Gastrocnemius medialis (tissue), 4 donors: ENCODE measurements around the gene KIRREL2. TPM values are rescaled to one million over a fixed set of nuclear protein-coding genes. Genes with fewer than 3 reads are reported as not detected.
"Not testable (repeated sequence)": the region's sequence is repeated elsewhere in the genome, so short reads cannot be mapped to it uniquely, and the experiment has no call there.

ENCODE experiments used
- ATAC-seq, 2 donors: fragments of 150-250 bp; one replicate each; pipeline ENCODE4 v1.9.1; 2016
- DNase-seq, 2 donors: peaks; one replicate each; pipeline ENCODE4 v3.0.0-alpha.2; 2019
- H3K27ac ChIP-seq, 4 donors: fragments of 200-600 bp; sonication (generic); 1 replicate in 1 of 4; 2 replicates in 3 of 4; pipeline ENCODE4 v1.5.1; 2016 to 2018; ENCODE audit warnings: mild to moderate bottlenecking in 2 of 4, moderate library complexity in 1 of 4
- H3K27me3 ChIP-seq, 3 donors: fragments of 200-600 bp; sonication (generic) in 2 of 3; 1 replicate in 1 of 3; 2 replicates in 2 of 3; pipeline versions ENCODE4 v1.5.1 to v1.6.0; 2016 to 2019; ENCODE audit warnings: mild to moderate bottlenecking in 1 of 3, moderate library complexity in 1 of 3
- H3K36me3 ChIP-seq, 2 donors: fragments of 200-600 bp; sonication (generic) in 1 of 2; one replicate each; pipeline ENCODE4 v1.5.1; 2017 to 2018
- H3K4me1 ChIP-seq, 2 donors: fragments of 200-600 bp; sonication (generic) in 1 of 2; one replicate each; pipeline ENCODE4 v1.5.1; 2016 to 2017; ENCODE audit warnings: mild to moderate bottlenecking in 2 of 2
- H3K4me3 ChIP-seq, 4 donors: fragments of 200-600 bp; sonication (generic) in 3 of 4; 1 replicate in 1 of 4; 2 replicates in 3 of 4; pipeline ENCODE4 v1.5.1; 2016 to 2019; ENCODE audit warnings: mild to moderate bottlenecking in 2 of 4
- H3K9me3 ChIP-seq, 3 donors: fragments of 200-600 bp; sonication (generic) in 2 of 3; 1 replicate in 1 of 3; 2 replicates in 2 of 3; pipeline ENCODE4 v1.5.1; 2016 to 2019
- CTCF ChIP-seq, 5 experiments: fragments of 450-650 bp in 3 of 5; fragments of 200-600 bp in 2 of 5; sonication (generic) in 2 of 5; IDR thresholded peaks in 4 of 5; conservative IDR thresholded peaks in 1 of 5; 1 replicate in 4 of 5; 2 replicates in 1 of 5; pipeline ENCODE4 v1.5.1; 2016 to 2019; ENCODE audit warnings: antibody characterized with exemption in 5 of 5, mild to moderate bottlenecking in 3 of 5, moderate library complexity in 3 of 5
- POLR2A ChIP-seq, 2 donors: fragments of 450-650 bp; IDR thresholded peaks; one replicate each; pipeline ENCODE4 v1.6.1; 2017; ENCODE audit warnings: antibody characterized with exemption in 2 of 2, mild to moderate bottlenecking in 2 of 2, moderate library complexity in 2 of 2
- in situ Hi-C, 4 donors: fragments of 200-750 bp; cut with MboI; loops; one replicate each; pipeline versions ENCODE4 v1.15.0 to v1.8.0; 2017; ENCODE audit warnings: low sequenced_read_pairs in 4 of 4
- intact Hi-C: fragments of 100-400 bp; cut with DNase I; formaldehyde crosslinking; loops from one replicate; pipeline ENCODE4 v1.15.1; 2023; ENCODE audit warnings: low total_unique reads
- total RNA-seq, 4 donors: library from RNA; depleted of rRNA; stranded (reverse); fragments of >200 nt; gene quantifications; one replicate each; pipeline versions ENCODE4 v1.1.0 to v1.2.3, GENCODE V29; 2016

KIRREL2 gene
- total RNA-seq, 4 donors from 2014 or later: not detected

GRCh38 chr19:35909684-35910035 lies 52.9 kb downstream of the KIRREL2 start:
- no peaks in the 10 kb centered on the region for H3K4me1 ChIP-seq
- peaks cover 0 to 2% (median 0%) of the 10 kb centered on the region in 3 donors for H3K27me3 ChIP-seq
- in situ Hi-C loops (no loop called here), intact Hi-C loops (no loop called here)
- no peaks in the 10 kb centered on the region for H3K36me3 ChIP-seq
- no peak overlapping the region for H3K27ac ChIP-seq
- DNase-seq (no peak), ATAC-seq (no peak)
- no peaks in the 10 kb centered on the region for H3K9me3 ChIP-seq
- H3K4me3 ChIP-seq: no peak overlapping the region
- TF ChIP-seq CTCF (IDR thresholded peaks at IDR 0.05 in 4 of 5, conservative IDR thresholded peaks at IDR 0.05 in 1 of 5) (no peak), POLR2A (IDR thresholded peaks at IDR 0.05) (no peak)

GRCh38 chr19:35910355-35910754 lies 53.6 kb downstream of the KIRREL2 start:
- H3K4me3 ChIP-seq, H3K36me3 ChIP-seq, H3K4me1 ChIP-seq, H3K27ac ChIP-seq, ATAC-seq, DNase-seq, intact Hi-C loops, in situ Hi-C loops, H3K27me3 ChIP-seq, H3K9me3 ChIP-seq: not testable (repeated sequence)

GRCh38 chr19:35911173-35911572 lies 54.5 kb downstream of the KIRREL2 start:
- ATAC-seq (no peak), DNase-seq (no peak)
- H3K36me3 ChIP-seq: no peaks in the 10 kb centered on the region
- no peak for TF ChIP-seq POLR2A (IDR thresholded peaks at IDR 0.05)
- no peak for TF ChIP-seq CTCF (IDR thresholded peaks at IDR 0.05 in 4 of 5, conservative IDR thresholded peaks at IDR 0.05 in 1 of 5)
- no peaks in the 10 kb centered on the region for H3K9me3 ChIP-seq
- H3K4me1 ChIP-seq: no peaks in the 10 kb centered on the region
- no peak overlapping the region for H3K4me3 ChIP-seq
- intact Hi-C loops: no loop called here
- H3K27ac ChIP-seq: no peak overlapping the region
- in situ Hi-C loops: no loop called here
- peaks cover 0 to 2% (median 0%) of the 10 kb centered on the region in 3 donors for H3K27me3 ChIP-seq

- ATAC-seq (no peak), DNase-seq (no peak)
- no peak overlapping the region for H3K27ac ChIP-seq
- H3K4me1 ChIP-seq: no peaks in the 10 kb centered on the region
- no peaks in the 10 kb centered on the region for H3K9me3 ChIP-seq
- in situ Hi-C loops (no loop called here), intact Hi-C loops (no loop called here)
- H3K36me3 ChIP-seq: no peaks in the 10 kb centered on the region
- H3K4me3 ChIP-seq: no peak overlapping the region
- peaks cover 0 to 3% (median 2%) of the 10 kb centered on the region in 3 donors for H3K27me3 ChIP-seq
- TF ChIP-seq CTCF (IDR thresholded peaks at IDR 0.05 in 4 of 5, conservative IDR thresholded peaks at IDR 0.05 in 1 of 5): no peak
- no peak for TF ChIP-seq POLR2A (IDR thresholded peaks at IDR 0.05)
Measured at GRCh38 chr19:35911790-35912189, 55.1 kb downstream of the KIRREL2 start.

GRCh38 chr19:35913589-35913988 lies 56.9 kb downstream of the KIRREL2 start:
- no peak for TF ChIP-seq CTCF (IDR thresholded peaks at IDR 0.05 in 4 of 5, conservative IDR thresholded peaks at IDR 0.05 in 1 of 5)
- TF ChIP-seq POLR2A (IDR thresholded peaks at IDR 0.05): no peak
- Histone ChIP-seq H3K36me3 (no peaks in the 10 kb centered on the region), H3K9me3 (no peaks in the 10 kb centered on the region), H3K4me3 (no peak overlapping the region), H3K27ac (no peak overlapping the region), H3K27me3 (peaks cover 0 to 3% (median 2%) of the 10 kb centered on the region in 3 donors), H3K4me1 (no peaks in the 10 kb centered on the region)
- intact Hi-C loops (no loop called here), in situ Hi-C loops (no loop called here)
- DNase-seq (no peak), ATAC-seq (no peak)
